Dedifferentiated amniotic fluid mesenchymal stem cell (primary cell): ENCODE data around the gene OFD1.

Experiments used
- DNase-seq: peaks from one replicate; pipeline ENCODE4 v3.0.0-alpha.2; 2016; ENCODE audit errors: extremely low spot score

Gene OFD1

DNA sequence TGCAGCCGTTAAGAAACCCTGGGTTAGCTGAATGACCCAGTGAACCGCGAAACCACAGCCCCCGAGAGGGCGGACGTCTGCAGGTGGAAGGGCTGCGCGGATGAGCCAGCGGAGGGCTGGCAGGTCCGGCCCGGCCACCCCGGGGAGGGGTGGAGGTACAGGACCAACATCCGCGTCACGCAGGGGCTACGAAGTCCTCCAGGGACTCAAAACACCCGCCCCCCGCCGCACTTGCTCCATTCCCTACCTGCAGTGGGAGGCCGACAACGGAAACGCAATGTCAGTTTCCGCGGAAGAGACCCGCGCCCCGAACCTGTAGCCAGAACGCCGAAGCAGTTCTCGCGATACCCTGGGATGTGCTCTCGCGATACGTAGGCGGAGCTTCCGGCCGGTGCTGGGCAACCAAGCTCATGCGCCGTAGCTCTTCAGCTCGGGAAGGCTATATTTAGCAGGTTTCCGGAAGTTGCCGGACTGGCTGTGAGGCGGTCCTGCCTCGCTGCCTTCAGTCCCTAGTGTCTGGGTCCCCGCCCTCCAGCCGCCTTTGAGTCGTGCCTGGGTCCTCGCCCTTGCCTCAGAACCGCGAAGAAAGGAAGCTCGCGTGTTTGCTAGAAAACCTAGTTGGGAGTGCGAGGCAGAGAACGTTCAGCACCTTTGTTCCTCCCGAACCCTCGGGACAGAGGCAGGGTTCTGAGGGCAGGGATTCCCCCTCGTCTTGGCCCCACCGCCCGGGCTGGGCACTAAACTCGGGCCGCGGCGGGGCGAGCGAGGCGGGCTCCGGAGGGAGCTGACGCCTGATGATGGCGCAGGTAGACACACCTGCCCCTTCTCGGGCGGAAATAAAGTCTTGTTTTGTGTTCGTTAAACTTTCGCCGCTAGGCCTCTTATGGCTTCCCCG lies at the start of gene OFD1, which contains the start of gene TRAPPC2:
Gene OFD1, plus strand, starts transcription at position 471 of the 895 bp plus-strand sequence. Its CDS starts 324 bp downstream, at position 795.
Gene TRAPPC2, minus strand, starts transcription at position 343 of the 895 bp plus-strand sequence. CDS start 14,657 bp downstream, outside the sequence.
- DNase-seq: peak; percentile 95

DNA sequence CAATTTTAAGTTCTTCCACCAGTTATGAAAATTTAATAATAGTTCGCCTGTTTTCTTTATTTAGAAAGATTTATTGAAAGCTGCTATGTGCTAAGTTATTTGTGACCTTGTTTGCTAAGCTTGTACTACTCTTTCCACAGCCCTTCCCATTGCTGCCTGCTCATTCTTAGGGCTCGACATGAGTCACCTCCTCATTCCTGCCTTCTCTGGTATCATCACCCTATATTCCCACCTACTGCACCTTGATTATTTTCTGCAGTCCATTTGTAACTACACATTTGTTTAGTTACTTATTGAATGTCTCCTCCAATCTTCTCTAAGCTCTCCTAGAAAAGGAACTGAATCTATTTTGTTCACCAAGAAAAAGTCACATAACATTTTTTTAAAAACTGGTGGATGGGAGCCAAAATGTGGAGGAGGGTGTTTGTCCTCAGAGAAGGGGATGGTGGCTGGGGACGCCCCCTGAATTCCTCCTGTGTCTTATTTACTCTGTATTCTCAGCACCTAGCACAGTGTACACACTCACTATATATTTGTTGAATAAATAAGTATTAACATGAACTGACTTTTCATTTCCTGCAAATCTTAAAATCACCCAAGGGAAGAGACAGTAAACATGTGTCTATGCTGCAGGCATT lies 49.3 kb upstream of the OFD1 start:
- DNase-seq: no peak

DNA sequence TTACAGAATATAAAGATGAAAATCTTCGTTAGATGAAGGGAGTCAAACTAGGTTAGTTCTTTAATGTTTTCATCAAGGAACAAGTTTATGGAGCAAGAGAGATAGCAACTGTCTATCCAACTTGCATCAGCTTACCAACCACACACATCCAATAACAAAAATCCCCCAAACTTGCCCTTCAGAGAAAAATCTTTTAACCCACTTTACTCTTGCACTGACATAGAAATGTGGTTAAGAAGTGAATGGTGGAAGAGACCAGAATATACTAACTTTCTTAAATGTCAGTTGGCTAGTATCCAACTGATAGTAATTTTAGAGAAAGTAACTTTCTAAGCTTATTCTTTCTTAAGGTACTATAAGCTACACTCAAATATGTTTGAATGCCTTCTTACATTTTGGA lies 47.3 kb upstream of the OFD1 start:
- no peak for DNase-seq

- DNase-seq: no peak
Measured at GRCh38 chrX:13688384-13688957, 46.1 kb upstream of the OFD1 start.

DNA sequence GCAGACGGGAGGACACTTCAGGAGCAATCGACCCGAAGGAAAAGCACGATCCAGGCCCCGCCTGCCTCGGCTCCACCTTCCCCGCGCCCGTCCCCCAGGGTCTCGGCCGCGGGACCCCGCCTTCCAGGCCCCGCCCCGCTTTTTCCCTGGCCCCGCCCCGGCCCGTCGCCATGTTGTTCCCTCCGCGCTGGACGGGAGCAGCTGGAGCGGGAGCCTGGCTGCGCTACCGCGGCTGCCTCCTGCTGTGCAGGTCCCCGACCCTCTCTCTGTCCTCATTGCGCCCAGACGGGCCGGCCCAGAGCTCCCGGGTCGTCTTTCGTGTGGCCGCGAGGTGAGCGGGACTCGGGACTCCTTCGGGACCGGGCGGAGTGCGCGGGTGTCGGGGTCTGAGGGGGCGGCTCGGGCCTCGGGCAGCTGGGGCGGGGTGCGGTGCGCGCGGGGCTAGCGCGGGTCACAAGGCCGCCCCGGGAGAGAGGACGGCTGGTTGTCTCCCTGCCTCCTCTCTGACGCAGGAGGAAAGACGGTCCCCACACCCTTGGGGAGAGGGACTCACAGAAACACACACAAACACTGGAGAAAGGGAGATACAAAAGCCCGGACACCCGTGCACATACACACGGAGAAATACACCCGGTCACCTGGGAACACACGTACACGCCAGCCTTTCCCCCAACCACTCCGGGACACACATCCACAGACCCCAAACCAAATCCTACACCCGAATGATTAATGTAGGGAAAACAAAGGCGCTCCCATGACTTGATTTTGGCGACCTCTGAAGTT lies 45.4 kb upstream of the OFD1 start, which contains the start of gene RAB9A:
Gene RAB9A, plus strand, starts transcription at position 171 of the 783 bp plus-strand sequence. CDS start 19,619 bp downstream, outside the sequence.
- DNase-seq: peak; percentile 43

- DNase-seq: no peak
Measured at GRCh38 chrX:13689741-13690211, 44.8 kb upstream of the OFD1 start.

GRCh38 chrX:13690836-13691235 lies 43.7 kb upstream of the OFD1 start:
- no peak for DNase-seq

DNA sequence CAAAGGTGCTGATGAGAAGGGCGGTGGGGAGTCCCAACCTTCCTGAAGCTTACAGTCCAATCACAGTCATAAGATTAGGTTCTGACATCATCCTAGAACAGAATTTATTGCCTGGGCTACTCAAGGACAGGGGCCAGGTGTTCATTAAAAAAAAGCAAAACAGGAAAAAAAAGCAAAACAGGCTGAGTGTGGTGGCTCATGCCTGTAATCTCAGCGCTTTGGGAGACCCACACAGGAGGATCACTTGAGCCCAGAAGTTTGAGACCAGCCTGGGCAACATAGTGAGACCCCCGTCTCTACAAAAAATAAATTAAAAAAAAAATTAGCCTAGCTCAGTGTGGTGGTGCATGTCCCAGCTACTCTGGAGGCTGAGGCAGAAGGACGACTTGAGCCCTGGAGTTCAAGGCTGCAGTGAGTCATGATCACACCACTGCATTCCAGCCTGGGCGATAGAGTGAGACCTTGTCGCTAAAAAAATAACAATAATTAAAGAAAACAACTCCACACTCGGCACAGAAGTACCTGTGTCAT lies 42.6 kb upstream of the OFD1 start:
- DNase-seq: no peak

DNA sequence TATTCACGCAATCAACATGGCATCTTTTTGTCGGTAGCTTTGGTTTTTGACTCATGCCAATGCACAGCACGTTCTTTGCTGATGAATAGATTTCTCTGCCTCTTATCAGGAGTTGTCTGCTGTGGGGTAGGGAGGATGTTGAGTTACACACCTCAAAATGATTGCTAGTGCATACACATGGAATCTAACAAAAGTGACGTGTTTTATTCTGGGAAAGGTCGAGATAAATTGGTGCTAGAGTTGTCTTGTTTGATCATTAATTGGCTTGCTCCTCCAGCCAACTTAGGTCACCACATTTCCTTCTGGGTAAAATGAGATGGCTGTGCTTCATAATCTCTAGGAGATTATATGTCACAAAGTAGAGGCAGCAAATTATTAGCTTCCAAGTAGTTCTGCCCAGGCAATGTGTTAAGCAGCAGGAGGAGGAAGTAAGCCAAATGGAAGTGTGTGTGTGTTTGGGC lies 41.7 kb upstream of the OFD1 start:
- no peak for DNase-seq

- no peak for DNase-seq
Measured at GRCh38 chrX:13693341-13693961, 41.1 kb upstream of the OFD1 start.

DNA sequence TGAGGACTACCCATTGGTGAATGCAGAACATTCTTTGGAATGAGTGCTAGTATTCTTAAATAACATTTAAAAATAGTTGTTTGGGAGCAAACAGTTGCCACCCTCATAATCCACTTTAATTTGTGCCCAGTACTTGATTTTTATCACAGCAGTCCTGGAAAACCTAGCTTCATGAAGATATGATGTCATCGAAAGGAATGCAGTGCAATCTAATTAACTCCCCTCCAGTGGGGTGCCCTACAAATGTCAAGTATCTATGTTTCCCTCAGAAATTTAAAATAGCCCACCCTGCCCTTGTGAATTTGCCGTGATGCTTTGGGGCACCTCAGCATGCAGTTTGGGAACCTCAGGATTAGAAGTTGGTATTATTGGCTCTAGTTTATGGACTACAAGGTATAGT lies 40.2 kb upstream of the OFD1 start:
- no peak for DNase-seq

DNA sequence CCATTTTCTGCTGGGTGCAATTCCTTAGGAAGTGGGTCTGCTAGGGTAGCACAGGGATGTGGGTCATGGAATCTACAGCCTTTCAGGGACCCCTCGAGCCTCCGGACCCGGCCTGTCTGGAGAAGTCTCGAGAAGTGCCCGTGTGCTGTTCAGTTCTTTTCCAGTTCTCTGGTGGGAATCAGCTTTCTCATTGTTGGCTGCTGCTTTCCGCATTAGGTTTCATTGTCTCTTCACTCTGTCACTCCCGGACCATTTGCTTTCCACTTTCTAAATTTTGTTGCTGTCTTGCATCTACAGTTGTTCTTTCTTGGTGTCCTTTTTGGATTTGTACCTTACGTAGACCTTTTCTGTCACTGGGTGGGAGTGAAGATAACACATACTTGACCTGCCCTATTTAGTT lies 39.6 kb upstream of the OFD1 start:
- DNase-seq: no peak

DNA sequence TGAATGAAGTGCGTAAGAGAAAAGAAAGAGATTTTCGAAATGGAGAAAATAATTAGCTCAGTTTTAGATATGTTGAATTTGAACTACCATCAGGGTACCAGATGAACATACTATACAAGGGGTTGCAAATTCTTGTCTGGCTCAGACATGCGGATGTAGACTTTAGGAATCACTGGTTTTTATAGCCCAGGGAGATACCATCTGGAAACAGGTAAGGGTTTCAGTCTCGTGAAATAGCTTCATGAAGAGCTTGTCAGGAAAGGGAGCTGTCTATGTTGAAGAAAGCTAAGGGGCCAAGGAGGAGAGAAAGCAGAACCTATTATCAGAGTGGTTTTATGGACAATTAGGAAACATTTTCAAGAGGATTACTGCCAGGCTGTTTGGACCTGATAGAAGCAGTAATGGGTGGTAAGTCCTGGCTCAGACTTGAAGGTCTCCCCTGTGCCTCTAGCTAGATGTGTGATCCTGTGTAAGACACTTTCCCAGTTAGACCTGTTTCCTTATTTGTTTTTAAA lies 38.9 kb upstream of the OFD1 start:
- no peak for DNase-seq

DNA sequence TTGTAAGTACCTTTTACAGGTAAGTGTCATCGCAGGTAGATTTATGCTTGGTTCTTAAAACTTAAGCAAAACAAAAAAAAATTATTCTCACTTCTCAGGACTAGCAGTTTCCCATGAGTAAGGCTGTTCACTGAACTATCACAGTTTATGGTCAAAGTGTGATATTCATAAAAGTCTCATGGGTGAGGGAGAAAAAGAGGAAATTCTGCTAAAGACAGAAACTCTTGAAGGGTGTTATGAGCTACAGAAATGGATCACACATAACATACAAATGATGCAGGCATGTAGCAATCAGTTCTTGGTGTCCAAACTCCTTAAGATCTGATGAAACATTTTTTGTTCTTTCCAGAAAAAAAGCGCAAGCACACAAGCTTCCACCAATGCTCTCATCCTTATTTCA lies 37.1 kb upstream of the OFD1 start:
- DNase-seq: no peak

- no peak for DNase-seq
Measured at GRCh38 chrX:13697976-13698375, 36.6 kb upstream of the OFD1 start.

GRCh38 chrX:13698432-13698831 lies 36.1 kb upstream of the OFD1 start:
- DNase-seq: no peak

GRCh38 chrX:13699183-13699826 lies 35.2 kb upstream of the OFD1 start:
- DNase-seq: no peak

DNA sequence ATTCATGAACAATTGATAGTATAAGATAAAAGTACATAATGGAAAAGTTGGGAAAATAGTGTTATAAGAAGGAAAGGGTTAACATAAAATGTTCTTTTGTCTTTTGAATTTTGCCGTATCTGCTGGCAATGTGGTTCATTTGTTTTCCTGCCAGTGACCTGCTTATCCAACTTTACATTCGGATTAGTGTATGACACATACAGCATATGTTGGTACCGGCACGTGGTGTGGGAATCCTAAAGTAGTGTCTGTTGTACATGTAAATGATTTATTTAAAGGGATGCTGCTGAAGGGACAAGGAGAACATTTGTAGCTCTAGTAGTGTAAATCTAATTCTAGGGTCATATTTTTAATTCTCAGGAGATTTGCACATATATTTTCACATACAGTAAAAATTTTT lies 34.2 kb upstream of the OFD1 start:
- no peak for DNase-seq

- no peak for DNase-seq
Measured at GRCh38 chrX:13702111-13702789, 32.3 kb upstream of the OFD1 start.
